ENCODE data around the gene SAP30BP. TPM values are rescaled to one million over a fixed set of nuclear protein-coding genes. Genes with fewer than 3 reads are reported as not detected.

The SAP30BP gene
- total and polyA plus RNA-seq, 2 of the 13 experiments (the other 11 are each of a cell fraction or from before 2014, with no cell fraction given) = 67.7 to 99.4 TPM

DNA sequence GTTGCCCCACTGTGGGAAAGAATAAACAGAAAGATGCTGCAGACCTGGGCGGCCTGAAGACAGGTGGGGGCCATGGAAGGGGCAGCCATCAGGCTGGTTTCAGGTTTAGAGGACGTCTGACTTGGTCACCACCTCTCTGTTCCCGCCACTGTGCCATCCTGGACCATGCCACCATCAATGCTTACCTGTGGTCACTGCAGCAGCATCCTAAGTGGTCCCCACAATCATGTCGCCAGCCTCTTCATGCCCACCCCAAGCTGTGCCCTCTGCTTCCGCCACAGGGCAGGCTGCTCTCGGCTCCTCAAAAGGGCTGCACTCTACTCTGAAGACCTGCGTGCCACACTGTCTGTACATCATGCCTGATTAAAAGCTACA lies 23.5 kb upstream of the SAP30BP start:
- DNase-seq (ENCODE audit: low spot score) (no peak), FAIRE-seq (no peak), ATAC-seq (no peak)
- CTCF ChIA-PET (ENCODE audit: low intra/inter-chr PET ratio, low total read pairs) = no interaction called here
- WGBS (ENCODE audit: low lambda C conversion rate) = 99% methylated on average over 7 of the region's 7 CpGs
- in situ Hi-C loops (cut with HindIII; ENCODE audit: extremely low pct_ligation_motif_present, low pct_unique_long_range_greater_than_20kb) (no loop called here), intact Hi-C loops (cut with micrococcal nuclease; ENCODE audit: unreplicated experiment) (no loop called here)
- TF ChIP-seq ARHGAP35 (CRISPR knock-in tag; IDR thresholded peaks at IDR 0.05; ENCODE audit: borderline replicate concordance) = no peak
- TF ChIP-seq HMG20A (CRISPR knock-in tag; IDR thresholded peaks at IDR 0.05; ENCODE audit: borderline replicate concordance) = no peak
- TF ChIP-seq, protein P1, sequence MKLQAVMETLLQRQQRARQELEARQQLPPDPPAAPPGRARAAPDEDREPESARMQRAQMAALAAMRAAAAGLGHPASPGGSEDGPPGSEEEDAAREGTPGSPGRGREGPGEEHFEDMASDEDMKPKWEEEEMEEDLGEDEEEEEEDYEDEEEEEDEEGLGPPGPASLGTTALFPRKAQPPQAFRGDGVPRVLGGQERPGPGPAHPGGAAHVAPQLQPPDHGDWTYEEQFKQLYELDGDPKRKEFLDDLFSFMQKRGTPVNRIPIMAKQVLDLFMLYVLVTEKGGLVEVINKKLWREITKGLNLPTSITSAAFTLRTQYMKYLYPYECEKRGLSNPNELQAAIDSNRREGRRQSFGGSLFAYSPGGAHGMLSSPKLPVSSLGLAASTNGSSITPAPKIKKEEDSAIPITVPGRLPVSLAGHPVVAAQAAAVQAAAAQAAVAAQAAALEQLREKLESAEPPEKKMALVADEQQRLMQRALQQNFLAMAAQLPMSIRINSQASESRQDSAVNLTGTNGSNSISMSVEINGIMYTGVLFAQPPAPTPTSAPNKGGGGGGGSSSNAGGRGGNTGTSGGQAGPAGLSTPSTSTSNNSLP (IDR thresholded peaks at IDR 0.05; ENCODE audit: low read depth, low read length) = no peak
- no peak for TF ChIP-seq ZNF382 (CRISPR knock-in tag; IDR thresholded peaks at IDR 0.05; ENCODE audit: borderline replicate concordance)
- TF ChIP-seq ZNF557 (CRISPR knock-in tag; IDR thresholded peaks at IDR 0.05) = no peak
- TF ChIP-seq, protein P2, sequence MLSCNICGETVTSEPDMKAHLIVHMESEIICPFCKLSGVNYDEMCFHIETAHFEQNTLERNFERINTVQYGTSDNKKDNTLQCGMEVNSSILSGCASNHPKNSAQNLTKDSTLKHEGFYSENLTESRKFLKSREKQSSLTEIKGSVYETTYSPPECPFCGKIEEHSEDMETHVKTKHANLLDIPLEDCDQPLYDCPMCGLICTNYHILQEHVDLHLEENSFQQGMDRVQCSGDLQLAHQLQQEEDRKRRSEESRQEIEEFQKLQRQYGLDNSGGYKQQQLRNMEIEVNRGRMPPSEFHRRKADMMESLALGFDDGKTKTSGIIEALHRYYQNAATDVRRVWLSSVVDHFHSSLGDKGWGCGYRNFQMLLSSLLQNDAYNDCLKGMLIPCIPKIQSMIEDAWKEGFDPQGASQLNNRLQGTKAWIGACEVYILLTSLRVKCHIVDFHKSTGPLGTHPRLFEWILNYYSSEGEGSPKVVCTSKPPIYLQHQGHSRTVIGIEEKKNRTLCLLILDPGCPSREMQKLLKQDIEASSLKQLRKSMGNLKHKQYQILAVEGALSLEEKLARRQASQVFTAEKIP (CRISPR knock-in tag; IDR thresholded peaks at IDR 0.05; ENCODE audit: borderline replicate concordance) = no peak
- no peak for TF ChIP-seq CEBPG (CRISPR knock-in tag; IDR thresholded peaks at IDR 0.05)
- no peak for TF ChIP-seq ZNF713 (CRISPR knock-in tag; IDR thresholded peaks at IDR 0.05)
- TF ChIP-seq, protein P3, sequence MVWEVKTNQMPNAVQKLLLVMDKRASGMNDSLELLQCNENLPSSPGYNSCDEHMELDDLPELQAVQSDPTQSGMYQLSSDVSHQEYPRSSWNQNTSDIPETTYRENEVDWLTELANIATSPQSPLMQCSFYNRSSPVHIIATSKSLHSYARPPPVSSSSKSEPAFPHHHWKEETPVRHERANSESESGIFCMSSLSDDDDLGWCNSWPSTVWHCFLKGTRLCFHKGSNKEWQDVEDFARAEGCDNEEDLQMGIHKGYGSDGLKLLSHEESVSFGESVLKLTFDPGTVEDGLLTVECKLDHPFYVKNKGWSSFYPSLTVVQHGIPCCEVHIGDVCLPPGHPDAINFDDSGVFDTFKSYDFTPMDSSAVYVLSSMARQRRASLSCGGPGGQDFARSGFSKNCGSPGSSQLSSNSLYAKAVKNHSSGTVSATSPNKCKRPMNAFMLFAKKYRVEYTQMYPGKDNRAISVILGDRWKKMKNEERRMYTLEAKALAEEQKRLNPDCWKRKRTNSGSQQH (CRISPR knock-in tag; IDR thresholded peaks at IDR 0.05; ENCODE audit: low read depth) = no peak
- no peak for TF ChIP-seq SALL1 (CRISPR knock-in tag; IDR thresholded peaks at IDR 0.05)
- Histone ChIP-seq H3K9ac (ENCODE audit: insufficient read depth, low read depth, low read length) (no peak overlapping the region), H3K4me3 (replicated peaks in 1 of 3; ENCODE audit: insufficient read depth in 1 of 3, low read depth in 2 of 3, low read length in 3 of 3) (no peak overlapping the region), H2AFZ (ENCODE audit: low read length) (no peak overlapping the region), H3K27ac (ENCODE audit: extremely low read length, insufficient read depth, low read length) (no peak overlapping the region), H3K4me2 (ENCODE audit: low read depth, low read length) (no peak overlapping the region), H3K27me3 (ENCODE audit: control insufficient read depth in 1 of 2, insufficient read depth in 2 of 2, low read length in 2 of 2) (no peaks in the 10 kb centered on the region), H3K79me2 (ENCODE audit: insufficient read depth, low read length) (peaks cover 6% of the 10 kb centered on the region), H3K4me1 (ENCODE audit: insufficient read depth, low read length) (peaks cover 25% of the 10 kb centered on the region), H3K9me3 (ENCODE audit: low read length) (no peaks in the 10 kb centered on the region), H4K20me1 (ENCODE audit: insufficient read depth, low read length) (no peaks in the 10 kb centered on the region), H3K36me3 (replicated peaks in 1 of 2; ENCODE audit: control insufficient read depth in 1 of 2, insufficient read depth in 2 of 2, low read length in 2 of 2) (peaks cover 5 to 7% of the 10 kb centered on the region in 2 experiments)
- BruUV-seq (replicated peaks) = no TSS peak
- POLR2A ChIA-PET = interaction anchor here (3.4 kb wide), 1 partner anchor 10 kb away, joined by 28 read pairs; the partner anchor contains the start of gene SMIM5
